HepG2 (cell line): Measurements from ENCODE around the gene EIF5B. TPM values are rescaled to one million over a fixed set of nuclear protein-coding genes. Genes with fewer than 3 reads are reported as not detected.

Experiments used
- ATAC-seq: fragments of 200-7000 bp; cut with Tn5 transposase; 3 replicates; pipeline ENCODE4 v1.9.1; 2020; ENCODE audit warnings: mild to moderate bottlenecking, moderate library complexity
- BruUV-seq: library from RNA; stranded (reverse); fragments of 400-500 nt; replicated peaks from 2 replicates; lab custom pipeline; 2021; lab: Mats Ljungman, UMichigan
- CTCF ChIA-PET: fragments of 300-600 bp; formaldehyde crosslinking; extraction: SDS; loops from one replicate; lab custom pipeline; 2021; ENCODE audit warnings: low total read pairs, inconsistent platforms, low intra/inter-chr PET ratio; lab: Yijun Ruan, JAX
- POLR2A ChIA-PET: fragments of 350-600 bp; sonication (Branson Sonifier 250); formaldehyde crosslinking; loops from one replicate; lab custom pipeline; 2020; ENCODE audit warnings: antibody characterized with exemption, inconsistent platforms; lab: Yijun Ruan, JAX
- DNase-seq: peaks from one replicate; pipeline ENCODE4 v3.0.0-alpha.2; 2015; ENCODE audit warnings: low spot score
- FAIRE-seq: peaks from 3 replicates; lab custom pipeline; 2011; peaks lifted over from hg19 to GRCh38; lab: Jason Lieb, UNC
- H2AFZ ChIP-seq: one replicate; pipeline ENCODE4 v1.6.1; 2011; ENCODE audit warnings: low read length, inconsistent platforms
- H3K27ac ChIP-seq: fragments of 300-600 bp; 3 replicates; pipeline ENCODE4 v1.8.0; 2011; ENCODE audit warnings: mixed run types, mild to moderate bottlenecking, mixed read lengths, low read length, inconsistent platforms; ENCODE audit not compliant: insufficient read depth; ENCODE audit errors: extremely low read length
- H3K27me3 ChIP-seq, 2 experiments: fragments of 200-600 bp in 1 of 2; 2 replicates in 1 of 2; 3 replicates in 1 of 2; pipeline versions ENCODE4 v1.6.0 to v1.8.0; 2011; ENCODE audit warnings: low read length in 2 of 2, mild to moderate bottlenecking in 2 of 2, moderate library complexity in 2 of 2, inconsistent platforms in 1 of 2; ENCODE audit not compliant: insufficient read depth in 2 of 2, control insufficient read depth in 1 of 2
- H3K36me3 ChIP-seq, 2 experiments: fragments of 200-600 bp in 1 of 2; replicated peaks in 1 of 2; 2 replicates in 1 of 2; 3 replicates in 1 of 2; pipeline versions ENCODE4 v1.5.1 to v1.8.0; 2011; ENCODE audit warnings: low read length in 2 of 2, inconsistent platforms in 1 of 2; ENCODE audit not compliant: insufficient read depth in 2 of 2, control insufficient read depth in 1 of 2
- H3K4me1 ChIP-seq: 2 replicates; pipeline ENCODE4 v1.5.1; 2012; ENCODE audit warnings: low read length, inconsistent platforms; ENCODE audit not compliant: insufficient read depth
- H3K4me2 ChIP-seq: 2 replicates; pipeline ENCODE4 v1.6.0; 2011; ENCODE audit warnings: low read depth, low read length, inconsistent platforms
- H3K4me3 ChIP-seq, 3 experiments: fragments of 200-600 bp in 1 of 3; sonication (generic), shearing (Covaris generic) in 1 of 3; replicated peaks in 1 of 3; 2 replicates each; pipeline ENCODE4 v1.5.1; 2011 to 2016; ENCODE audit warnings: low read length in 3 of 3, inconsistent platforms in 2 of 3, low read depth in 2 of 3, mild to moderate bottlenecking in 2 of 3, control low read depth in 1 of 3, mixed read lengths in 1 of 3; ENCODE audit not compliant: insufficient read depth in 1 of 3
- H3K79me2 ChIP-seq: one replicate; pipeline ENCODE4 v1.6.1; 2011; ENCODE audit warnings: low read length, inconsistent platforms; ENCODE audit not compliant: insufficient read depth
- H3K9ac ChIP-seq: 2 replicates; pipeline ENCODE4 v1.6.0; 2011; ENCODE audit warnings: mild to moderate bottlenecking, low read depth, low read length, inconsistent platforms; ENCODE audit not compliant: insufficient read depth
- H3K9me3 ChIP-seq: 2 replicates; pipeline ENCODE4 v1.5.1; 2012; ENCODE audit warnings: mild to moderate bottlenecking, low read length
- H4K20me1 ChIP-seq: 2 replicates; pipeline ENCODE4 v1.6.0; 2011; ENCODE audit warnings: inconsistent platforms, mild to moderate bottlenecking, low read length, moderate library complexity; ENCODE audit not compliant: insufficient read depth
- BHLHE40 ChIP-seq: IDR thresholded peaks from 2 replicates; pipeline ENCODE4 v1.6.1; 2011; ENCODE audit warnings: low read length, improper control_type of control experiment
- CENPBD1 ChIP-seq: sonication (generic); formaldehyde crosslinking; IDR thresholded peaks from 2 replicates; pipeline ENCODE4 v1.8.0; 2022; ENCODE audit warnings: missing genetic modification reagents, low read depth, mild to moderate bottlenecking, borderline replicate concordance
- MED13 ChIP-seq: sonication (generic); formaldehyde crosslinking; IDR thresholded peaks from 2 replicates; pipeline ENCODE4 v1.5.0; 2020; ENCODE audit warnings: missing genetic modification reagents
- MEIS1 ChIP-seq: sonication (generic); formaldehyde crosslinking; IDR thresholded peaks from 2 replicates; pipeline ENCODE4 v1.9.0; 2021; ENCODE audit warnings: mild to moderate bottlenecking, missing genetic modification reagents, moderate library complexity, borderline replicate concordance
- NR3C1 ChIP-seq: sonication (generic); formaldehyde crosslinking; IDR thresholded peaks from 2 replicates; pipeline ENCODE4 v1.4.0; 2020; ENCODE audit warnings: missing genetic modification reagents
- SETDB1 ChIP-seq: sonication (generic); formaldehyde crosslinking; IDR thresholded peaks from 2 replicates; pipeline ENCODE4 v1.5.1; 2020; ENCODE audit warnings: missing genetic modification reagents, mild to moderate bottlenecking, borderline replicate concordance
- ZNF275 ChIP-seq: sonication (generic); formaldehyde crosslinking; IDR thresholded peaks from 2 replicates; pipeline ENCODE4 v1.8.0; 2022; ENCODE audit warnings: missing genetic modification reagents, mild to moderate bottlenecking, inconsistent platforms, borderline replicate concordance
- ZNF282 ChIP-seq: fragments of 450-650 bp; IDR thresholded peaks from 2 replicates; pipeline ENCODE4 v1.6.1; 2018; ENCODE audit not compliant: partially characterized antibody
- ZNF343 ChIP-seq: sonication (generic); formaldehyde crosslinking; IDR thresholded peaks from 2 replicates; pipeline ENCODE4 v1.4.0; 2020; ENCODE audit warnings: mild to moderate bottlenecking, missing genetic modification reagents
- ZSCAN21 ChIP-seq: sonication (generic); formaldehyde crosslinking; IDR thresholded peaks from 2 replicates; pipeline ENCODE4 v1.8.0; 2022; ENCODE audit warnings: mild to moderate bottlenecking, missing genetic modification reagents, moderate library complexity, borderline replicate concordance
- WGBS: methylation state at CpG from one replicate; pipeline ENCODE4 v1.1.6; 2017; ENCODE audit warnings: low lambda C conversion rate; 5-methylcytosine and 5-hydroxymethylcytosine counted together
- in situ Hi-C: cut with HindIII; loops from 2 replicates; pipeline ENCODE4 v1.10.0; 2017; ENCODE audit warnings: low pct_unique_long_range_greater_than_20kb; ENCODE audit not compliant: extremely low pct_ligation_motif_present
- intact Hi-C: fragments of 100-400 bp; cut with micrococcal nuclease; formaldehyde crosslinking; loops from one replicate; pipeline ENCODE4 v1.10.0; 2022; ENCODE audit not compliant: unreplicated experiment
- polyA plus RNA-seq, 8 experiments: library from polyadenylated mRNA; depleted of rRNA in 3 of 8; stranded (reverse) in 7 of 8; unstranded in 1 of 8; fragments of >200 nt; fragmentation: Illumina TruSeq in 4 of 8; extraction: Trizol in 4 of 8; gene quantifications; 2 replicates each; pipeline versions ENCODE4 v1.2.1 to v1.2.3, GENCODE V29; 2011 to 2016; ENCODE audit warnings: low read depth in 4 of 8, missing spikeins in 1 of 8, mixed read lengths in 1 of 8; ENCODE audit not compliant: insufficient read depth in 1 of 8
- total RNA-seq, 5 experiments: library from RNA; depleted of rRNA; stranded (reverse); fragments of >200 nt; fragmentation: Illumina TruSeq; extraction: Trizol; gene quantifications; 2 replicates each; pipeline ENCODE4 v1.2.3, GENCODE V29; 2016; ENCODE audit warnings: low read depth in 1 of 5
- TF ChIP-seq, protein P1 (sequence below): sonication (generic); formaldehyde crosslinking; IDR thresholded peaks from 2 replicates; pipeline ENCODE4 v1.8.0; 2022; ENCODE audit warnings: mild to moderate bottlenecking, missing genetic modification reagents, moderate library complexity

EIF5B gene
- total and polyA plus RNA-seq, 2 of the 13 experiments (the other 11 are each of a cell fraction or from before 2014, with no cell fraction given) = 8.8 to 32.1 TPM

DNA sequence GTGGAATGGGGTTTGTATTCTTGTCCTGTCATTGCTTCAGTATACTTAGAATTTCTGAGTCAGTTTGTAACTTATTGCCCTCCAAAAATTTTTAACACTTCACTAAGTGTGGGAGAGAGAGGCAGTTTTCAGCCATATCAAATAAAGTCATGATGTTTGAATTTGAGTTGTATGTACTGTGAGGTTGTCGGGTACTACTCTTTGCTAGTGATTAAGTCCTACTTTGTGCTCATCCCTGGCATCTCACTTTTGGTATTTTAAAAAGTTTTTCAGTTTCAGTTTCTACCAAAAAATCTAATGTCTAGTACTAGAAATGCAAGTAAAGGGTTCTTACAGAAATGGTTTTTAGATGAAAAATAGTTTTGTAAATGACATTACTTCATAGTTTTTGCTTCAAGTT is 40.7 kb downstream of the EIF5B start:
- WGBS = 100% methylated on average over 1 of the region's 1 CpG
- in situ Hi-C loops = no loop called here
- DNase-seq (no peak), FAIRE-seq (no peak), ATAC-seq (no peak)
- peaks cover 19 to 84% of the 10 kb centered on the region in 2 experiments for H3K36me3 ChIP-seq
- ChIA-PET CTCF (no interaction called here), POLR2A (no interaction called here)
- H2AFZ ChIP-seq = no peak overlapping the region
- H3K9ac ChIP-seq = no peak overlapping the region
- intact Hi-C loops = no loop called here
- H3K79me2 ChIP-seq = no peaks in the 10 kb centered on the region
- H3K4me1 ChIP-seq = peaks cover 15% of the 10 kb centered on the region
- H3K4me3 ChIP-seq = no peak overlapping the region
- no peak for TF ChIP-seq ZNF282
- no peak for TF ChIP-seq ZSCAN21 (CRISPR knock-in tag)
- no peaks in the 10 kb centered on the region for H4K20me1 ChIP-seq
- BruUV-seq = no TSS peak
- H3K27me3 ChIP-seq = no peaks in the 10 kb centered on the region
- H3K4me2 ChIP-seq = no peak overlapping the region
- H3K9me3 ChIP-seq = no peaks in the 10 kb centered on the region
- H3K27ac ChIP-seq = no peak overlapping the region

DNA sequence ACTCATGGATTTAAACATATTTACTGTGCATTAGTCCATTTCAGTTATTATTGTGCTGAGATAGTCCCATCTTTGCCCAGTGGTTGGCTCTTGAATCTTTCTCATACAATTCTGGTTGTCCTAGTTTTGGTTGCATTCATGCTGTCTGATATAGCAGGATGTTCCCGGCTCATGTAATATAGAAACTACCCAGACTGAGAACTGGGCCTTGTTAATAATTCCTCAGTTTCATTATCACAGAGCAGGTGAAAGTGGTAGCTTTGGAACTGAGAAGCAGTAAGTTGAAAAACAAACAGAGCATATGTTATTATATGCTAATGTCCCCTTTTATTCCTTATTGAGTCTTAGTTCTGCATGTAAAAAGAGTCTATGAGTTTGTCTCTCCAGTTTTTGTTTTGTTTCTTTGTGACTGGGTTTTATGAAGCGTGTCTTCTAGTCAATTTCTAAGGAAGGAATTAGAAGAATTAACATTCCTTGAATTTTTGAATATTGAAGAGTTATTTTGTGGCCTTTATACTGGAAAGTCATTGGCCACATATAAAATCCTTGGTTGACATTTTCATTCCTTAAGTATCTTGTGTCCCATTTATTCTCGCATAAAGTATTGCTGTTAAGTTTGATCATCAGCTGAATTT is 43.3 kb downstream of the EIF5B start:
- BruUV-seq = no TSS peak
- CTCF ChIA-PET = no interaction called here
- no peak for ATAC-seq
- H3K4me1 ChIP-seq = peaks cover 15% of the 10 kb centered on the region
- H2AFZ ChIP-seq = no peak overlapping the region
- H3K4me3 ChIP-seq = no peak overlapping the region
- H3K4me2 ChIP-seq = no peak overlapping the region
- no peak for DNase-seq
- H3K36me3 ChIP-seq = peaks cover 14 to 86% of the 10 kb centered on the region in 2 experiments
- FAIRE-seq = no peak
- no peak overlapping the region for H3K27ac ChIP-seq
- intact Hi-C loops = loop anchor here (10.0 kb wide), 1 partner anchor 136 kb away; no protein-coding TSS in a partner anchor
- no peak overlapping the region for H3K9ac ChIP-seq
- POLR2A ChIA-PET = no interaction called here
- no peaks in the 10 kb centered on the region for H3K27me3 ChIP-seq
- H4K20me1 ChIP-seq = no peaks in the 10 kb centered on the region
- no peaks in the 10 kb centered on the region for H3K9me3 ChIP-seq
- no peak for TF ChIP-seq MEIS1 (CRISPR knock-in tag)
- TF ChIP-seq CENPBD1 = no peak
- TF ChIP-seq ZNF275 (CRISPR knock-in tag) = no peak
- no peak for TF ChIP-seq SETDB1 (CRISPR knock-in tag)
- no peak for TF ChIP-seq ZNF343 (CRISPR knock-in tag)
- no peak for TF ChIP-seq BHLHE40
- TF ChIP-seq MED13 (CRISPR knock-in tag) = no peak
- TF ChIP-seq NR3C1 = no peak
- TF ChIP-seq, protein P1, sequence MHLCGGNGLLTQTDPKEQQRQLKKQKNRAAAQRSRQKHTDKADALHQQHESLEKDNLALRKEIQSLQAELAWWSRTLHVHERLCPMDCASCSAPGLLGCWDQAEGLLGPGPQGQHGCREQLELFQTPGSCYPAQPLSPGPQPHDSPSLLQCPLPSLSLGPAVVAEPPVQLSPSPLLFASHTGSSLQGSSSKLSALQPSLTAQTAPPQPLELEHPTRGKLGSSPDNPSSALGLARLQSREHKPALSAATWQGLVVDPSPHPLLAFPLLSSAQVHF (CRISPR knock-in tag) = no peak
- in situ Hi-C loops = no loop called here
- no peaks in the 10 kb centered on the region for H3K79me2 ChIP-seq
- WGBS = 98% methylated on average over 3 of the region's 3 CpGs
